NCI-H2107 treated with DMSO at 0.1 percent for 48 hours (cell line): ENCODE measurements around the gene POTEJ.
"Not testable (repeated sequence)": the region's sequence is repeated elsewhere in the genome, so short reads cannot be mapped to it uniquely, and the experiment has no call there.

Experiments used
- DNase-seq: peaks from one replicate; lab custom pipeline; 2025; ENCODE audit not compliant: unreplicated experiment; lab: John Stamatoyannopoulos, UW

The POTEJ gene

GRCh38 chr2:130611140-130611539, at the start of gene POTEJ:
Gene POTEJ (plus strand): TSS chr2:130611440. CDS start chr2:130611533, 93 bp downstream.
- not testable (repeated sequence) for DNase-seq

- not testable (repeated sequence) for DNase-seq
These were observed 45.1 kb upstream of the POTEJ start for GRCh38 chr2:130566165-130566564.

GRCh38 chr2:130571929-130572328, 39.3 kb upstream of the POTEJ start:
- not testable (repeated sequence) for DNase-seq

- DNase-seq: not testable (repeated sequence)
These were observed 37.0 kb upstream of the POTEJ start for GRCh38 chr2:130574230-130574629.

- DNase-seq: not testable (repeated sequence)
These were observed 34.9 kb upstream of the POTEJ start for GRCh38 chr2:130576209-130576784.

- DNase-seq: not testable (repeated sequence)
These were observed 33.7 kb upstream of the POTEJ start for GRCh38 chr2:130577559-130577958.

- DNase-seq: not testable (repeated sequence)
These were observed 32.1 kb upstream of the POTEJ start for GRCh38 chr2:130579121-130579520.

- DNase-seq: not testable (repeated sequence)
These were observed 29.7 kb upstream of the POTEJ start for GRCh38 chr2:130581491-130581890.

- DNase-seq: not testable (repeated sequence)
These were observed 28.3 kb upstream of the POTEJ start for GRCh38 chr2:130582970-130583369.

GRCh38 chr2:130583582-130583981, 27.7 kb upstream of the POTEJ start:
- DNase-seq: not testable (repeated sequence)

- not testable (repeated sequence) for DNase-seq
These were observed 26.5 kb upstream of the POTEJ start for GRCh38 chr2:130584726-130585125.

- not testable (repeated sequence) for DNase-seq
These were observed 22.4 kb upstream of the POTEJ start for GRCh38 chr2:130588688-130589458.

GRCh38 chr2:130590170-130590841, 20.9 kb upstream of the POTEJ start:
- not testable (repeated sequence) for DNase-seq

- DNase-seq: not testable (repeated sequence)
These were observed 20.3 kb upstream of the POTEJ start for GRCh38 chr2:130590842-130591359.

GRCh38 chr2:130592791-130593414, 18.3 kb upstream of the POTEJ start:
- DNase-seq: not testable (repeated sequence)

GRCh38 chr2:130594011-130594410, 17.2 kb upstream of the POTEJ start:
- not testable (repeated sequence) for DNase-seq

- DNase-seq: not testable (repeated sequence)
These were observed 14.5 kb upstream of the POTEJ start for GRCh38 chr2:130596757-130597156.

GRCh38 chr2:130597994-130598393, 13.2 kb upstream of the POTEJ start:
- DNase-seq: not testable (repeated sequence)

- not testable (repeated sequence) for DNase-seq
These were observed 12.8 kb upstream of the POTEJ start for GRCh38 chr2:130598463-130598862.

GRCh38 chr2:130599393-130599792, 11.8 kb upstream of the POTEJ start, which contains the start of gene CFC1:
Gene CFC1 (minus strand): TSS chr2:130599575. CDS start chr2:130599287, 288 bp downstream.
- not testable (repeated sequence) for DNase-seq

- DNase-seq: not testable (repeated sequence)
These were observed 11.3 kb upstream of the POTEJ start for GRCh38 chr2:130599926-130600325.
